ENCODE measurements around the gene SLC12A5.
"Not testable (repeated sequence)": the region's sequence is repeated elsewhere in the genome, so short reads cannot be mapped to it uniquely, and the experiment has no call there.

The SLC12A5 gene

DNA sequence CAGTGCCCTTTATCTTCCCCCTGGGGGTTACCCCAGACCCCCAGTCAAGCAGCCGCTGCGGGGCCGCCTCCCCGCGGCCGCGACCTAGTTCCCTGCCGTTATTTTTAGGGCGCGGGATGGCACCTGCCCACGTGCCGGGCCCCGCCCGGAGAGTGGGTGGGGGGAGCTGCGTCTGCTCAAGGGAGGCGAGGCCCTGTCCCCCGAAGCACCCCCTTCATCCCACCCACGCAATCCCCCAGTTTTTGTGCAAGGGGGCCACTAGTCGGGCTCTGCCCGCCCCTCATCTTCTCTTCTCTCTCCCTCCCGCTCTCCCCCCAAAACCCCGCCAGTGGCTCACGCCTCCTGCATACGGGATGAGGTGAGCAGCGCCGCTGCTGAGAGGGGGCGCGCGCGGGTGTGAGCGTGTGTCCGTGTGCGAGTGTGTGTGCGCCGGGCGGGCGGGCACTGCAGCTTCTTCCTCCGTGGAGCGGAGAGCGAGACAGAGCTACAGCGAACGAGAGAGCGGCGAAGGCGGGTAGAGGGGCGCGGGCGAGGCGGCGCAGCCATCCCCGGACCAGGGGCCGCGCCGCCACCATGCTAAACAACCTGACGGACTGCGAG lies at the start of gene SLC12A5:
Gene SLC12A5, plus strand, starts transcription at position 444 of the 600 bp plus-strand sequence. Its CDS starts 130 bp downstream, at position 574.
- DNase-seq (ENCODE audit: low spot score) = no peak

DNA sequence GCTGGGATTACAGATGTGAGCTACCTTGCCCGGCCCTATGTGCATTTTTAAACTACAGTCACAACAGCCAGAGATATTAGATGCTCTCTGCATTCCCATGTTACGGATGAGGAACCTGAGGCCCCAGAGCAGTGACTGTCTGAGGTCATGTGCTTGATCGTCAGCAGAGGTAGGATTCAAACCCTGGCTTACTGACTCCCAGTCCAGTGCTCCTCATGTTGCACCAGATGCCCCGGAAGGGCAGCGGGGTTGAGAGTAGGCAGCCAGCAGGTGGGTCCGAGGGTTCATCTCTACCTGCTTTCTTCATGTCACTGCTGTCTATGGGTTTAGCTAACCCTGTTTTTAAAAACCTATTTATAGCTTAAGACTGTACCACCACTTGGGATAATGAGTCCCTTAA lies 47.8 kb upstream of the SLC12A5 start:
- no peak for DNase-seq (ENCODE audit: low spot score)

DNA sequence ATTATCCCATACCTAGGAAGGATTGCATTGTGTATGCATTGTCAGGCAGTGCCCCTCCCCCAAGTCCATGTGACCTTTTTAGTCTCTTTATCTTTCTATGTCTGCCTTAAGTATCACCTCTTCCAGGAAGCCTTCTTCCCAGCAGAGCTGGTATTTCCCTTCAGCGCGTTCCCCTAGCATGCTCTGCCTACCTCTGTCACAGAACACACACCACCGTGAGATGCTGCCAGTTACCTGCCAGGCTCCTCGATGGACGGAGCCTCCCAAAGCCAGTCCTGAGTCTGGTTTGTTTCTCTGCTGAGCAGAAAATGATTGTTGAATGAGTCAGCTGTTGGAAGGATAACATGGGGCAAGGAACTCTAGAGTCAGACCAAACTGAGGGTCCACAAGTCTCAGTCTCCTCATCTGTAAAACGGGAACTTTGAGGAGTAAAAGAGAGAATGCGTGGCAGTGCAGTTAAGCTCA lies 45.7 kb upstream of the SLC12A5 start:
- no peak for DNase-seq (ENCODE audit: low spot score)

DNA sequence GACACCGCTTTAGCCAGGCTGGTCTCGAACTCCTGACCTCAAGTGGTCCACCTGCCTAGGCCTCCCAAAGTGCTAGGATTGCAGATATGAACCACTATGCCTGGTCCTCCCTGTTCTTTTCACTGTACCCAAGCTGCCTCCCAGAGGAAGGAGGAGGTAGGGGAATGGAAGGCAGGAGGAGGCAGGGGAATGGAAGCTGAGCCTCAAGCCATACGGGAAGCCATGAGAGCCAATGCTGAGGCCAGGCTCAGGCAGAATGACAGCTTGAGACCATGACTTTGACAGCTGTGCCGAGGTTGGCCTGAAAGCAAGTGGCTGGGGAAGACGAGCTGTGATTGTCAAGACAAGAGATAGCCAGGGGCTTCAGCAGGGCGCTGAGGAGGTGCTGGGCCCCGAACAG lies 43.4 kb upstream of the SLC12A5 start:
- peak; percentile 32 for DNase-seq (ENCODE audit: low spot score)

DNA sequence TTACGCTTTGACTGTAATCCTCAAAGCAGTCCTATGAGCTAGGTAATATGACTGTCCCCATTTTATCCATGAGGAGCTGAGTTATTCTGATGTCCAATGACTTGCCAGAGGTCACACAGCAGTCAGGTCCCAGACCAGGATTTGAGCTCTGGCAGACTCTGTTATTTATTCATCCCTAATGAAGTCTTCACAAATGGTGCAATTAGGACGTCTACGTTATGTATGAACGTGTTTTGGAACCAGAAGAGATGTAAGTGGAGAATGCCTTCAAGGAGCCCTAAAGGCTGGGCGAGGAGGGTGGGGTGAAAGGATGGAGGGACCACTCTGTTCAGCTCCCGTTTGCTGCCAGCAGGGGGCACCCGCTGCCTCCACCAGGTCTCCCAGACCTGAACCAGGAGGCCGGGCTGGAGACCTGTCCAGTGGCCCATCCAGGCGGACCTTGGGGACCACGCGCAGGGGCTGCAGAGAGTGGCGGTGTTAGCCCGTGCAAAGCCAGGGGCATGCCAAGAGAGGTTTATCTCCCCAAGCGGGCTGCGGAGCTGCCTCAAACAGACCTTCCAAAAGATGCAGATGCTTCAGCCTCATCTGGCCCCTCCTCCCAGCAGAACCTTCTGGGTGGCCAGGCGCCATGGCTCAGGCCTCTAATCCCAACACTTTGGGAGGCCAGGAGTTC lies 41.8 kb upstream of the SLC12A5 start:
- peak; percentile 57 for DNase-seq (ENCODE audit: low spot score)

DNA sequence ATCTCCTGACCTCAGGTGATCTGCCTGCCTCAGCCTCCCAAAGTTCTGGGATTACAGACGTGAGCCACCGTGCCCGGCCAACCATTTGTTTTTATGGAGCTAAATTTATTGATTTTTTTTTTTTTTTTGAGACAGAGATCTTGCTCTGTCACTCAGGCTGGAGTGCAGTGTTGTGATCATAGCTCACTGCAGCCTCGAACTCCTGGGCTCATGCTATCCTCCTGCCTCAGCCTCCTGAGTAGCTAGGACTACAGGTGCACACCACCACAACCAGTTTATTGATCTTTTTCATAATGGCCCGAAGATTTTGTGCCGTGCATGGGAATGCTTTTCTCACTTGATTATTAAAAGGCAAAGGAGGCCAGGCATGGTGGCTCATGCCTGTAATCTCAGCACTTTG lies 40.2 kb upstream of the SLC12A5 start:
- not testable (repeated sequence) for DNase-seq (ENCODE audit: low spot score)

DNA sequence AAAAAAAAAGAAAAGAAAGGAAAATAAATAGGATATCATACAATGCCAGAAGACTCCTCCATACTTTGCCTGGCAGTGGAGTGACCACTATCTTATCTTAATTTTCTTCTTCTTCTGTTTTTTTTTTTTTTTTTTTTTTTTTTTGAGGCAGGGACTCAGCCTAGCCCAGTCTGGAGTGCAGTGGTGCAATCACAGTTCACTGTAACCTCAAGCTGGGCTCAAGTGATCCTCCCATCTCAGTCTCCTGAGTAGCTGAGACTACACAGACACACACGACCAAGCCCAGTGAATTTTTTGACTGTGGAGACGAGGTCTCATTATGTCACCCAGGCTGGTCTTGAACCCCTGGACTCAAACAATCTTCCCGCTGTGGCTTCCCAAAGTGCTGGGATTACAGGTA lies 37.4 kb upstream of the SLC12A5 start:
- DNase-seq (ENCODE audit: low spot score) = no peak

DNA sequence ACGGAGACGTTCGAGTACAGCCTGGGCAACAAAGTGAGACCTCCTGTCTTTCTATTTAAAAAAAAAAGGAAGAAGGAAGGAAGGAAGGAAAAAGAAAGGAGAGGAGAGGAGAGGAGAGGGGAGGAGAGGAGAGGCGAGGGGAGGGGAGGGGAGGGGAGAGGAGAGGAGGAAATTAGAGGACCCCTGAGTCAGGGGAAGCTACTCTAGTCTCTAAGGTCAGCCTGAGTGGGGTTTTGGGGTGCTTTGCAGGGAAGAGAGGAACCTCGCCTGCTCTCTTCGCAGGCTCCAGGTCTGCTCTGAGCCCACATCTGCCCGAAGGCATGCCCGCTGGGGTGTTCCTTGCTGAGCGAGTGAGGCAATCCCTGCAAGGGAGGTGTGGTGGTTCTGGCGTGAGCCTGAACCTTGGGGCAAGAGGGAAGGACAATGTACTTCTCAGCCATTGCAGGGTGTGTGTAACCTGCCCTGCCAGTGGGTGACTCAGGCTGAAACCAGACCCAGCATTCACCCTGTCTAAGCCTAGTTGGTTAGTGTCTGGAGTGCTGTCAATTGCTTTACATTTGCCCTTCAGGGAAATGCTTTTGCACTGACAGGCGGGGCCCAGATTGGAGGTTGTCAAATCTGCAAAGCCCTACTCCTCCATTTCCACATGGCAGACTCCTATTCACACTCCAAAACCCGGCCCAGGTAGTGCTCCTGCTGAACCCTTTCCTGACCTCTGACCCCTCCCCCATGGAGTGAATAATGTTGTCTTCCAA lies 35.6 kb upstream of the SLC12A5 start:
- peak; percentile 61 for DNase-seq (ENCODE audit: low spot score)

DNA sequence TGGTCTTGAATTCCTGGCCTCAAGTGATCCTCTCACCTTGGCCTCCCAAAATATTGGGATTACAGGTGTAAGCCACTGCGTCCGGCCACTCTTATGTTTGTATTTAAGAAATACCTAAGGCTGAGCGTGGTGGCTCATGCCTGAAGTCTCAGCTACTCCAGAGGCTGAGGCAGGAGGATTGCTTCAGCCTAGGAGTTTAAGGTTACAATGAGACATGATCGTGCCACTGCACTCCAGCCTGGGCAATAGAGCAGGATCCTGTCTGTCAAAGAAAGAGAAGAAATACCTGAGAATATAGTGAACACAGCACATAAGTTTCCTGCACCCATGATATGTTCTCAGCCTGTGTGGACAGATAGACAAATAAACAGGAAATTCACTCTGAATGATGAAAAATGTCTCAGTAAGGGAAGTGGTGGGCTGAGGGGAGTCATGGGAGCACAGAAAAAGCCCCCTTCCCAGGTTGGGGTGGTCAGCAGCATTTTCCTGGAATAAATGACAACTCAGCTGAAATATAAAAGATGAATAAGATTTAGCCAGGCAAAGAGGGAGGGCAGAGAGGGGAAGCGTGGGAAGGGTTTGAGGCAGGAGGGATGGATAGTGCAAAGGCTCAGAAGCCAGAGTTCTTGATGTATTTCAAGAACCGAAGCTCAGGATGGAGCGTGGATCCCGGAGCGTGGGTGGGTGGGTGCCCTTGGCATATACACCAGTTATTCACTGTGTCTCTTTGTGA lies 34.1 kb upstream of the SLC12A5 start:
- DNase-seq (ENCODE audit: low spot score) = no peak

DNA sequence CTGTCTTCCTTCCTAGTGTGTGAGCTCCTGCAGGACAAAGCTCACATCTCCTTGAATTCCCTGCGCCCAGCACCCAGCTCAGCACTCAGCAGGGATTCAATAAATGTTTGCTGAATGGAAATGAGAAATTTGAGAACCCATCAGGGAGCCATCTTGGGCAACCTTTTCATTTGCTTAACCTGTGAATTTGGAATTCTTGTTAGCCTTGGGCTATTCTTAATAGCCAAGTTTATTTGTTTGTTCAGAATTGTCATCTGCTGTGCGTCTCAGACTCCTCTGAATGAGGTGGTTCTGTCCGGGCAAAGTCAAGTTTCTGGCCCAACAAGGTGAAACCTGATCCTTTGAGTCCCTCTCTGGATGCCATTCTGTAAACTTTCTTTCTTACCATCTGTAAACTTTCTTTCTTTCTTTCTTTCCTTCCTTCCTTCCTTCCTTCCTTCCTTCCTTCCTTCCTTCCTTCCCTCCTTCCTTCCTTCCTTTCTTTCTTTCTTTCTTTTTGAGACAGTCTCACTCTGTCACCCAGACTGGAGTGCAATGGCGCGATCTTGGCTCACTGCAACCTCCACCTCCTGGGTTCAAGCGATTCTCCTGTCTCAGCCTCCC lies 33.4 kb upstream of the SLC12A5 start:
- DNase-seq (ENCODE audit: low spot score) = not testable (repeated sequence)

DNA sequence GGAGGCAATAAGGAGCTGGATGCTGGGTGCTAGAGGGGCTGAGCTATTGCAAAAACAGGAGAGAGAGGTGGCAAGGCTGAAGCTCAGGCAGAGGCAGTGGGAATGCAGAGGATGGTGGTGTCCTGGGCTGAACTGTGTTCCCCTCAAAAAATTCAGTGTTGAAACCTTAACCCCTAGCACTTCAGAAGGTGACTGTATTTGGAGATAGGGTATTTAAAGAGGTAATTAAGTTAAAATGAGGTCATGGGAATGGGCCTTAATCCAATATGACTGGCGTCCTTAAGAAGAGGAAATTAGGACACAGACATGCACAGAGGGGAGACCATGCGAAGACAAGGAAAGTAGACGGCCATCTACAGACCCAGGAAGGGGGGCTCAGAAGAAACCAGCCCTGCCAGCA lies 31.8 kb upstream of the SLC12A5 start:
- no peak for DNase-seq (ENCODE audit: low spot score)

DNA sequence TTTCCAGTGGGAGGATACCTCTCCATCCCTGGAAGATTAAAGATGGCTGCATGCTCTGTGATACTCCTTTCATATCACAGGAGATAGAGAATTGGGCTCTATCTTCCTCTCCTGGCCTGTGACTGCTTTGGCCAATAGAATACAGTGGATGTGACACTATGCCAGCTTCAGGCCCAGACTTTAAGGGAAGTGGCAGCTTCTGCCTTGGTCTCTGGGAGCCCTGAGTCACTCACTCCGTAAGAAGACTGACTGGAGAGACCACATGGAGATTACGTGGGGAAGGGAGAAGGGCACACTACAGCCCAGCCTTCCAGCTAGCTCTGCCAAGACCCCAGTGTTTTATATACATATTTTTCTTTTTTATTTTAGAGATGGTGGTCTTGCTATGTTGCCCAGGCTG lies 30.7 kb upstream of the SLC12A5 start:
- no peak for DNase-seq (ENCODE audit: low spot score)

DNA sequence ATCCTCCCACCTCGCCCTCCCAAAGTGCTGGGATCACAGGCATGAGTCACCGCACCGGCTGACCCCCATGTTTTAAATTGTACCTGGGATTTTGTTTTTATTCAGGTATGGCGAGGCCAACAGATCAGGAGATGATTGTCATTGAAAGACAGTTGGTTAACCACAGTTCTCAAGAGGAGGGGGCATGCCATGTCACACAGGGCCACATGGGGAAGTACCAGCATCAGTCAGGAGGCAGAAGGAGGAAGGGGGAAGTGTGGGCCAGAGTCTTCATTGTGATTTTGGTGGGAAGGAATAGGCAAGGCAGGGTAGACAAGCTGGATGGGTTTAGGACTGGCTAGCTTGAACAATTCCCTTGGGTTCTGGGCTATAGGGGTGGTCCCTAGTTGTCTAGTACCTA lies 30.3 kb upstream of the SLC12A5 start:
- no peak for DNase-seq (ENCODE audit: low spot score)

DNA sequence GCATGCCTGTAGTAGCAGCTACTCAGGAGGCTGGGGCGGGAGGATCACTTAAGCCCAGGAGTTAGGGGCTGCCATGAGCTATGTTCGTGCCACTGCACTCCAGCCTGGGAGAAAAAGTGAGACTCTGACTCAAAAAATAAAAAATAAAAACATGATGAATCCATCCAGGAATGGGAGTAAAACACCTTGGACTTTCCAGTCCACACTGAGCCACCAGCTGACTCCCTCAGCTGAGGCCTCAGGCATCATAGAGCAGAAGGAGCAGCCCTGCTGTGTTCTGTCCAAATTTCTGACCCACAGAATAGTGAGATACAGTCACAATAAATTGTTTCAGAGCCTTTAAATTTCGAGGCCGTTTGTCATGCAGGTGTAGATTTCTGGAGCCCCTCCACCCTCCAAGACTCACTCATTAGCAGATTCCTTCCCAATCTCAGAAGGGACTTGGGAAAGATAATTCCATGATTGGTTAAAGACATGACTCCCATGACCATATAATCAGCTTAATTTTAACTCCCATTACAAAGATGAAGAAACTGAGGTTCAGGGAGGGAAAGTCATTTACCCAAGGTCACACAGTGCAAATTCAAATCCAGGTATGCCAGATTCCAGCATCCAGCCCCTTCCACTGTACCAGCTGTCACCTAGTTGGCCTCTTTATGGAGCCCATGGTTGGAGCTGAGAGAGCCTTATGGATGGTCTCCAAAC lies 29.3 kb upstream of the SLC12A5 start:
- DNase-seq (ENCODE audit: low spot score) = no peak

DNA sequence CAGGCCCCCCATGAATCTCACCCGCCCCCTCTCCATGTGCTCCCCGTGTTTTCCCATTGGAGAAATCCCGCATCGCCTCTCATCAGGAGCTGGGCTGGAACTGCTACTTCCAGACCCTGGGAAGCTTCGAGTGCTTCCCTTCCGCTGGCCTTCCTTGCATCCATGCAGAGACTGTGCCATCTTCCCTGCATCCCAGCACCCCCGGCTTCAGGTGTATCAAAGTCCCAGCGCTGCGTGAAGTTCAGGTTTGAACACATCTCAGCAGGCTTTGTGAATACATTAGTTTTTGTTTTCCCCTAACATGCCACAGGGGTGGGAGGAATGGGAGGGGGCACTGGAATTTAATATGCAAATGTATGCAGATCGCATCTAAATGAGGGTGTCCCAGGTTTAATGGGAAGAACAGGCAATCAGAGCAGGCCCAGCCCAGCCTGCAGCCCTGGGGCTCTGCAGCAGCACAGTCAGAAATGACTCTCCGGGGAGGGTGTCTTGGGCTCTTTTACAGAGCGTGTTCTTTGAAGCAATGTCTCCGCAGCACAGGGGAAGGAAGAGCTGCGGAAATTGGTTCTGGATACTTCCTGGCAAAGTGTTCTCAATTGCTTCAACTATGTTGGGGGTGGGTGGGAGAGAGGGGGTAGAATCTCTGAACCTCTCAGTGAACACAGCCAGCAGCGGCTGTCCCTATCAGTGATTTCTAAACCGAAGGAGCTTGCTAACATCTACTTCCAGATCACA lies 28.6 kb upstream of the SLC12A5 start:
- no peak for DNase-seq (ENCODE audit: low spot score)

DNA sequence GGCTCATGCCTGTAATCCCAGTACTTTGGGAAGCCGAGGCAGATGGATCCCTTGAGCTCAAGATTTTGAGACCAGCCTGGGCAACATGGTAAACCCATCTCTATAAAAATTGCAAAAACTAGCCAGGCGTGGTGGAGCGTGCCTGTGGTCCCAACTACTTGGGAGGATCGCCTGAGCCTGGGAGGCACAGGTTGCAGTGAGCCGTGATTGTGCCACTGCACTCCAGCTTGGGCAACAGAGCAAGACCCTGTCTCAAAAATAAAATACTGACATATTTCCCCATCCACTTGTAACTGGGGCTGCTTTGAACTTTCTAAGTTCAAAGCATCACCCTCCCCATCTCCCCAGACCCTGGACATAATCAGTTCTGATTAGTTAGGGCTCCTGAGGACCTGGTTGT lies 27.5 kb upstream of the SLC12A5 start:
- no peak for DNase-seq (ENCODE audit: low spot score)

DNA sequence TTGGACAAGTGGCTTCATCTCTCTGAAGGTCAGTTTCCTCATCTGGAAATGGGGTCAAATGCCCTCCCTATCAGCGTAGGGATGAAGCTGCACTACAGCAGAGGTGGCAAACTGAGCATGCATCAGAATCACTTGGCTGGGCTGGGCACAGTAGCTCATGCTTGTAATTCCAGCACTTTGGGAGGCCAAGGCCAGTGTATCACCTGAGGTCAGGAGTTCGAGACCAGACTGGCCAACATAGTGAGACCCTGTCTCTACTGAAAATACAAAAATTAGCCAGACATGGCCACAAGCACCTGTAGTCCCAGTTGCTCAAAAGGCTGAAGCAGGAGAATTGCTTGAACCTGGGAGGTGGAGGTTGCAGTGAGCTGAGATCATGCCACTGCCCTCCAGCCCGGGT lies 27.0 kb upstream of the SLC12A5 start:
- DNase-seq (ENCODE audit: low spot score) = no peak

DNA sequence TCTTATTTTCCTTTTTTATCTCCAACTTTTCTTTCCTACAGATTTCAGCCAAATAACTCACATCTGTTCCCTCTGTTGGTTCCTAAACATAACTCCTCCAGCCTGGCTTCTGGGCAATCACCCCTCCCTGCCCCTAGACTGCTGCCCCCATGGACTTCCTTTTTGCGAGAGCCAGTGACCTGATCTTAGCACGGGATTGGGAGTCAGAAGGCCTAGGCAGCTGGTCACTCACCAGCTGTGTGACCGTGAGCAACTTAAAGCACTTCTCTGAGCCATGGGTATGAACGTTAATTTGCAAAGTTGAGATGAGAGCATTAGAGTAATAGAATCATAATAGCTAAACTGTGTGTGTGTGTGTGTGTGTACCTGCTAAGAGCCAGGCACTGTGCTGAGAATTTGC lies 24.8 kb upstream of the SLC12A5 start:
- no peak for DNase-seq (ENCODE audit: low spot score)

DNA sequence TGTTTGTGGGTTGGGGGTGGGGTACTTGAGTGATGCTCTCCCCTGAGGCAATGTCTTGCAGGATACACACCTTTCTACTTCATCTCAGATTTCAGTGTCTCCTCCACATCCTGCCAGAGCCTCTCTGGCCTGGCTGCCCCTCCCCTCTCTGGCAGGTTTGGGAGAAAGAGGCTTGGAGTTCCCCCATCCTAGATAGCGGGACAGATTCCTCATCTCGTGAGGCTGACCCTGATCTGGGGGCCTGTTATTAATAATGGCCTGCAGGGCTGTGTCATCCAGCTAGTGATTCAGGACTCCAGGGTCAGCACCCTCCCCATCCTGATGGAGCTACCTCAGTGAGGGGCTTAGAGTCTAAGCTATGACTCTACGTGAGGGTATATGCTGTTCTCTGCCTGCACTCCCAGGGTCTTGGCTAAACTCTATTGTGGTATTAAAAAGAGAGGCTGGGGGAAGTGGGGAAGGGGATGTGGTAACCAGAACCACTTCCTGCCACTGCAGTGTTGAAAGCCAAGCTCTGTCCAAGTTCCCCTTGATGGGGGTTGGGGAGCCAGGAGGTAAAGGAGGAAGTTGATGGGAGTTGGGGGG lies 24.0 kb upstream of the SLC12A5 start:
- DNase-seq (ENCODE audit: low spot score) = no peak

DNA sequence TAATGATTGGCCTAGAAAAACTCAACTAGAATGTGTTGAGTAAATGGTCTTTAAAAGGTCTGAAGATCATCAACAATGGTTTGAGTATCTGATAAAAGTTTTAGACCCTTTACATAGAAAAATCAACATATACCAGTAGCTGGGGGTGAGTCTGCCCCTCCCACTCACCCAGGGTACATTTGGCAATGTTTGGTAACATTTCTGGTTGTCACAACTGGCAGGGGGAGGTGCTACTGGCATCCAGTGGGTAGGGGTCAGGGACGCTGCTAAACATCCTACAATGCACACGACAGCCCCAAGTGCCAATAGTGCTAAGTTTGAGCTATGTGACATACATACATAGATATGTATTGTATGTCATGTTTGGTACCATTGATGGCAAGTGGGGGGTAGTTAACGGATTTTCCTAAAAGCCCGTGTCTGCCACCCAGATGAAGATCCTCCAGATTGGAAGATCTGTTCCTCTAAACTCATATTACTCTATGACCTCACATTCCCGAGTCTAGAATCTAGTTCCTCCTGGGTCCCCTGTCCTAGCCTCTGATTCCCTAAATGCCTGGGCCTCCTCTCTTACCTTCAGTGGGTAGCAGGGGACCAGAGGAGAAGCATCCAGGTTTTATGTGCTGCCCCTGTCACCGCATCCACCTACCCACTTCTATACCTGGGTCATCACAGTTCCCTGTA lies 22.9 kb upstream of the SLC12A5 start:
- no peak for DNase-seq (ENCODE audit: low spot score)
